Nephron progenitor cell (in vitro differentiated cells): Measurements from ENCODE around the gene ARHGAP8.

Experiments used
- DNase-seq: peaks from one replicate; pipeline ENCODE4 v3.0.0; 2021
- H3K27ac Mint-ChIP-seq: 2 replicates; pipeline ENCODE4 v1.8.0; 2021; ENCODE audit warnings: mild to moderate bottlenecking, moderate library complexity, mixed read lengths
- H3K27me3 Mint-ChIP-seq: 2 replicates; pipeline ENCODE4 v1.8.0; 2021; ENCODE audit warnings: mild to moderate bottlenecking, low read depth, mixed read lengths; ENCODE audit not compliant: poor library complexity
- H3K36me3 Mint-ChIP-seq: 2 replicates; pipeline ENCODE4 v1.8.0; 2021; ENCODE audit warnings: low read depth, mixed read lengths
- H3K4me1 Mint-ChIP-seq: 2 replicates; pipeline ENCODE4 v1.8.0; 2021; ENCODE audit warnings: mixed read lengths
- H3K4me3 Mint-ChIP-seq: 2 replicates; pipeline ENCODE4 v1.8.0; 2021; ENCODE audit warnings: mild to moderate bottlenecking, moderate library complexity, mixed read lengths
- H3K9me3 Mint-ChIP-seq: 2 replicates; pipeline ENCODE4 v1.8.0; 2021; ENCODE audit warnings: mild to moderate bottlenecking, moderate library complexity, mixed read lengths
- TF ChIP-seq, protein P1 (sequence below): fragments of 200-600 bp; sonication (generic); IDR thresholded peaks from 2 replicates; pipeline ENCODE4 v1.5.0; 2021; ENCODE audit warnings: antibody characterized with exemption

The ARHGAP8 gene

GRCh38 chr22:44861245-44861644 lies 108.9 kb downstream of the ARHGAP8 start:
- H3K27ac Mint-ChIP-seq: no peak overlapping the region
- H3K27me3 Mint-ChIP-seq: no peaks in the 10 kb centered on the region
- no peaks in the 10 kb centered on the region for H3K9me3 Mint-ChIP-seq
- H3K4me3 Mint-ChIP-seq: no peak overlapping the region
- TF ChIP-seq, protein P1, sequence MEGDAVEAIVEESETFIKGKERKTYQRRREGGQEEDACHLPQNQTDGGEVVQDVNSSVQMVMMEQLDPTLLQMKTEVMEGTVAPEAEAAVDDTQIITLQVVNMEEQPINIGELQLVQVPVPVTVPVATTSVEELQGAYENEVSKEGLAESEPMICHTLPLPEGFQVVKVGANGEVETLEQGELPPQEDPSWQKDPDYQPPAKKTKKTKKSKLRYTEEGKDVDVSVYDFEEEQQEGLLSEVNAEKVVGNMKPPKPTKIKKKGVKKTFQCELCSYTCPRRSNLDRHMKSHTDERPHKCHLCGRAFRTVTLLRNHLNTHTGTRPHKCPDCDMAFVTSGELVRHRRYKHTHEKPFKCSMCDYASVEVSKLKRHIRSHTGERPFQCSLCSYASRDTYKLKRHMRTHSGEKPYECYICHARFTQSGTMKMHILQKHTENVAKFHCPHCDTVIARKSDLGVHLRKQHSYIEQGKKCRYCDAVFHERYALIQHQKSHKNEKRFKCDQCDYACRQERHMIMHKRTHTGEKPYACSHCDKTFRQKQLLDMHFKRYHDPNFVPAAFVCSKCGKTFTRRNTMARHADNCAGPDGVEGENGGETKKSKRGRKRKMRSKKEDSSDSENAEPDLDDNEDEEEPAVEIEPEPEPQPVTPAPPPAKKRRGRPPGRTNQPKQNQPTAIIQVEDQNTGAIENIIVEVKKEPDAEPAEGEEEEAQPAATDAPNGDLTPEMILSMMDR: no peak
- peaks cover 13% of the 10 kb centered on the region for H3K4me1 Mint-ChIP-seq
- DNase-seq: no peak
- H3K36me3 Mint-ChIP-seq: peaks cover 39% of the 10 kb centered on the region

DNA sequence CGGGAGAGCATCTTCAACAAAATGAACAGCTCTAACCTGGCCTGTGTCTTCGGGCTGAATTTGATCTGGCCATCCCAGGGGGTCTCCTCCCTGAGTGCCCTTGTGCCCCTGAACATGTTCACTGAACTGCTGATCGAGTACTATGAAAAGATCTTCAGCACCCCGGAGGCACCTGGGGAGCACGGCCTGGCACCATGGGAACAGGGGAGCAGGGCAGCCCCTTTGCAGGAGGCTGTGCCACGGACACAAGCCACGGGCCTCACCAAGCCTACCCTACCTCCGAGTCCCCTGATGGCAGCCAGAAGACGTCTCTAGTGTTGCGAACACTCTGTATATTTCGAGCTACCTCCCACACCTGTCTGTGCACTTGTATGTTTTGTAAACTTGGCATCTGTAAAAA lies 109.9 kb downstream of the ARHGAP8 start:
- Mint-ChIP-seq H3K4me1 (peaks cover 13% of the 10 kb centered on the region), H3K4me3 (no peak overlapping the region), H3K9me3 (no peaks in the 10 kb centered on the region), H3K27ac (no peak overlapping the region), H3K36me3 (peaks cover 35% of the 10 kb centered on the region), H3K27me3 (no peaks in the 10 kb centered on the region)
- no peak for DNase-seq
- TF ChIP-seq, protein P1: no peak

- Mint-ChIP-seq H3K4me3 (no peak overlapping the region), H3K27me3 (no peaks in the 10 kb centered on the region), H3K4me1 (peaks cover 13% of the 10 kb centered on the region), H3K36me3 (peaks cover 29% of the 10 kb centered on the region), H3K27ac (peak overlapping the region; percentile 83), H3K9me3 (no peaks in the 10 kb centered on the region)
- no peak for DNase-seq
- TF ChIP-seq, protein P1: no peak
Observed at GRCh38 chr22:44862981-44863860, 110.8 kb downstream of the ARHGAP8 start.

- H3K27me3 Mint-ChIP-seq: no peaks in the 10 kb centered on the region
- no peak for DNase-seq
- TF ChIP-seq, protein P1: no peak
- no peak overlapping the region for H3K27ac Mint-ChIP-seq
- H3K9me3 Mint-ChIP-seq: no peaks in the 10 kb centered on the region
- peaks cover 38% of the 10 kb centered on the region for H3K36me3 Mint-ChIP-seq
- H3K4me1 Mint-ChIP-seq: peaks cover 25% of the 10 kb centered on the region
- no peak overlapping the region for H3K4me3 Mint-ChIP-seq
Observed at GRCh38 chr22:44865193-44866057, 113.0 kb downstream of the ARHGAP8 start.

- no peak overlapping the region for H3K4me3 Mint-ChIP-seq
- peaks cover 53% of the 10 kb centered on the region for H3K36me3 Mint-ChIP-seq
- H3K4me1 Mint-ChIP-seq: peaks cover 21% of the 10 kb centered on the region
- no peak for DNase-seq
- H3K27ac Mint-ChIP-seq: peak overlapping the region; percentile 96
- H3K27me3 Mint-ChIP-seq: no peaks in the 10 kb centered on the region
- H3K9me3 Mint-ChIP-seq: peaks cover 18% of the 10 kb centered on the region
- TF ChIP-seq, protein P1: no peak
Observed at GRCh38 chr22:44869196-44869595, 116.8 kb downstream of the ARHGAP8 start.
